Esophagus (tissue), 2 donors: ENCODE results near the gene SALL3. TPM values are rescaled to one million over a fixed set of nuclear protein-coding genes. Genes with fewer than 3 reads are reported as not detected.
"Not testable (repeated sequence)": the region's sequence is repeated elsewhere in the genome, so short reads cannot be mapped to it uniquely, and the experiment has no call there.

Experiments
- H3K27ac ChIP-seq, 2 donors: one replicate each; pipeline ENCODE4 v1.5.1; 2013; ENCODE audit warnings: low read depth in 2 of 2, mild to moderate bottlenecking in 2 of 2, inconsistent platforms in 1 of 2, low read length in 1 of 2, moderate library complexity in 1 of 2
- H3K27me3 ChIP-seq, 2 donors: one replicate each; pipeline ENCODE4 v1.6.1; 2013; ENCODE audit warnings: low read length in 2 of 2, control low read depth in 1 of 2, mild to moderate bottlenecking in 1 of 2; ENCODE audit not compliant: insufficient read depth in 2 of 2, control insufficient read depth in 1 of 2
- H3K36me3 ChIP-seq, 2 donors: one replicate each; pipeline ENCODE4 v1.6.1; 2013; ENCODE audit warnings: low read length in 1 of 2; ENCODE audit not compliant: control insufficient read depth in 2 of 2, insufficient read depth in 2 of 2
- H3K4me1 ChIP-seq, 2 donors: one replicate each; pipeline ENCODE4 v1.6.1; 2013; ENCODE audit warnings: low read length in 1 of 2; ENCODE audit not compliant: control insufficient read depth in 2 of 2, insufficient read depth in 2 of 2
- H3K4me3 ChIP-seq, 2 donors: one replicate each; pipeline ENCODE4 v1.5.1; 2013; ENCODE audit warnings: low read length in 2 of 2, mild to moderate bottlenecking in 2 of 2, low read depth in 1 of 2, moderate library complexity in 1 of 2
- H3K9me3 ChIP-seq, 2 donors: one replicate each; pipeline ENCODE4 v1.6.1; 2013; ENCODE audit warnings: mild to moderate bottlenecking in 2 of 2, low read depth in 1 of 2, low read length in 1 of 2, moderate library complexity in 1 of 2; ENCODE audit not compliant: control insufficient read depth in 2 of 2, insufficient read depth in 1 of 2
- WGBS, 2 donors: extraction: QIAGEN DNeasy Blood & Tissue Kit; methylation state at CpG; one replicate each; pipeline ENCODE4 v1.1.7; 2013; 5-methylcytosine and 5-hydroxymethylcytosine counted together
- polyA plus RNA-seq, 2 donors: library from polyadenylated mRNA; stranded (reverse); fragments of 200-250 nt; gene quantifications; one replicate each; pipeline ENCODE4 v1.2.3, GENCODE V29; 2013
- donor health status: healthy with polysubstance abuse.
- donor health status: Bipolar disorder and iron deficiency.

Gene SALL3
- polyA plus RNA-seq, 2 donors, result not detected

DNA sequence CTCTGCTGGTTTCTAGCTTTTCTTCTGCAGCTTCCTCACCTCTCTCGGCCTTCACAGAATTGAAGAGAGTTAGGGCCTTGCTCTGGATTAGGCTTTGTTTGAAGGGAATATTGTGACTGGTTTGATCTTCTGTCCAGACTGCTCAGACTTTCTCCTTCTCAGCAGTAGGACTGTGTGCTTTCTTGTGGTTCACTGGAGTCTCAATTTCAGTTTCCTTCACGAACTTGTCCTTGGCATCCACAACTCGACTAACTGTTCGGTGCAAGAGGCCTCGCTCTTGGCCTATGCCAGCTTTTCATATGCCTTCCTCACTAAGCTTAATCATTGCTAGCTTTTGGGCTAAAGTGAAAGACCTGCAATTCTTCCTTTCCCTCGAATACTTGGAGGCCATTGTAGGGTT is 18.9 kb upstream of the SALL3 start:
- Histone ChIP-seq H3K27me3 (no peaks in the 10 kb centered on the region), H3K36me3 (no peaks in the 10 kb centered on the region)
- WGBS, 2 donors, result 79 to 84% methylated on average over 6 of the region's 6 CpGs

GRCh38 chr18:78962098-78962497 is 17.5 kb upstream of the SALL3 start:
- Histone ChIP-seq H3K9me3 (peaks cover 7 to 11% of the 10 kb centered on the region in 2 donors), H3K4me1 (no peaks in the 10 kb centered on the region), H3K27me3 (peaks cover 0 to 3% of the 10 kb centered on the region in 2 donors), H3K27ac (no peak overlapping the region), H3K4me3 (no peak overlapping the region), H3K36me3 (no peaks in the 10 kb centered on the region)
- WGBS, 2 donors, result 80% methylated on average over 7 of the region's 7 CpGs

More for the DNA sequence above, 18.9 kb upstream of the SALL3 start:
- H3K9me3 ChIP-seq, result peaks cover 7 to 11% of the 10 kb centered on the region in 2 donors
- H3K4me3 ChIP-seq, result no peak overlapping the region
- no peaks in the 10 kb centered on the region for H3K4me1 ChIP-seq
- no peak overlapping the region for H3K27ac ChIP-seq

- H3K36me3 ChIP-seq, H3K4me3 ChIP-seq, H3K4me1 ChIP-seq, H3K27me3 ChIP-seq, H3K9me3 ChIP-seq, H3K27ac ChIP-seq: not testable (repeated sequence)
- WGBS, 2 donors, result 90 to 93% methylated on average over 23 to 24 of the region's 24 CpGs
Observed at GRCh38 chr18:78964727-78965126, 14.9 kb upstream of the SALL3 start.

GRCh38 chr18:78965260-78965659 is 14.4 kb upstream of the SALL3 start:
- Histone ChIP-seq H3K9me3 (peaks cover 6 to 7% of the 10 kb centered on the region in 2 donors), H3K27ac (no peak overlapping the region), H3K4me3 (no peak overlapping the region), H3K4me1 (no peaks in the 10 kb centered on the region), H3K36me3 (no peaks in the 10 kb centered on the region), H3K27me3 (peaks cover 0 to 3% of the 10 kb centered on the region in 2 donors)
- 79 to 85% methylated on average over 22 to 23 of the region's 23 CpGs for WGBS, 2 donors

GRCh38 chr18:78965917-78966792 is 13.5 kb upstream of the SALL3 start:
- H3K27ac ChIP-seq, result no peak overlapping the region
- peaks cover 0 to 3% of the 10 kb centered on the region in 2 donors for H3K27me3 ChIP-seq
- H3K4me3 ChIP-seq, result no peak overlapping the region
- H3K9me3 ChIP-seq, result peaks cover 6 to 7% of the 10 kb centered on the region in 2 donors
- H3K36me3 ChIP-seq, result no peaks in the 10 kb centered on the region
- H3K4me1 ChIP-seq, result no peaks in the 10 kb centered on the region
- whole genome bisulfite sequencing, 2 donors, result 80 to 86% methylated on average over 18 of the region's 18 CpGs

GRCh38 chr18:78966793-78967106 is 12.9 kb upstream of the SALL3 start:
- Histone ChIP-seq H3K27me3 (peaks cover 0 to 3% of the 10 kb centered on the region in 2 donors), H3K4me1 (no peaks in the 10 kb centered on the region), H3K27ac (no peak overlapping the region), H3K36me3 (no peaks in the 10 kb centered on the region), H3K4me3 (no peak overlapping the region), H3K9me3 (peaks cover 6 to 7% of the 10 kb centered on the region in 2 donors)
- WGBS, 2 donors, result 71 to 72% methylated on average over 1 of the region's 1 CpG

GRCh38 chr18:78967692-78968091 is 11.9 kb upstream of the SALL3 start:
- Histone ChIP-seq H3K4me1 (no peaks in the 10 kb centered on the region), H3K4me3 (no peak overlapping the region), H3K9me3 (peaks cover 6 to 7% of the 10 kb centered on the region in 2 donors), H3K27ac (no peak overlapping the region), H3K36me3 (no peaks in the 10 kb centered on the region), H3K27me3 (peaks cover 0 to 3% of the 10 kb centered on the region in 2 donors)
- WGBS, 2 donors, result 76 to 81% methylated on average over 6 of the region's 6 CpGs

DNA sequence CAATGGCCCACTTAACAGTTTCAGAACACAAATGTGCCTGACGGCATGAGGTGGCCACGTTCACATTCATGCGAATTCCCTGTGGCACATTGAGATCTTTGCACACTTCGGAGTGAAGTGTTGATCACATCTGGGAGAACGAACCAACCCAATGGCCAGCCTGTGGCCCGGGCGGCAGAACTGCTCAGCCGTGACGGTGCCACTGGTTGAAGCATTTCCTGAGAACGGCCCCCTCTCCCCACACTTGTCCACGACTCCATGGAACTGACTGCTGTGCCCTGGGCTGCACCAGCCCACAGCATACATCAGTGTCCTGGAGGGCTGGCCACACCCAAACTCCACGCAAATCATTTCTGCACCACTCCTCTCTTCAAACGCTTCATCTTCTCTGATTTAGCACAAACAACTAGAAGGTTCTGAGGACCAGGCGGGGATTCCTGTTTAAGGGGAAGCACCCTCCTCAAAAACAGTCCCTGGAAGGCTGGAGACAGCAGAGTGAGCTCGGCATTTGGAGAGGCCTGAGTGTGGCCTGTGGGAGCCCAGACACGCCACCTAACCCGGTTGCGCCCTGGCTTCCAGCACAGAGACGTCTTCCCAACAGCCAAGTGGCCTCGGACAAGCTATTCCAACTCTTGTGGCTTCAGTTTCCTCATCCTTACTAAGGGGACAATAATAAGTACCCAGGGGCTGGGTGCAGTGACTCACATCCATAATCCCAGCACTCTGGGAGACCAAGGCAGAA is 9.9 kb upstream of the SALL3 start:
- H3K27ac ChIP-seq, result no peak overlapping the region
- peaks cover 4 to 6% of the 10 kb centered on the region in 2 donors for H3K9me3 ChIP-seq
- H3K36me3 ChIP-seq, result no peaks in the 10 kb centered on the region
- peaks cover 6 to 22% of the 10 kb centered on the region in 2 donors for H3K27me3 ChIP-seq
- peaks cover 7 to 10% of the 10 kb centered on the region in 2 donors for H3K4me1 ChIP-seq
- H3K4me3 ChIP-seq, result no peak overlapping the region
- 83 to 88% methylated on average over 20 of the region's 20 CpGs for WGBS, 2 donors

DNA sequence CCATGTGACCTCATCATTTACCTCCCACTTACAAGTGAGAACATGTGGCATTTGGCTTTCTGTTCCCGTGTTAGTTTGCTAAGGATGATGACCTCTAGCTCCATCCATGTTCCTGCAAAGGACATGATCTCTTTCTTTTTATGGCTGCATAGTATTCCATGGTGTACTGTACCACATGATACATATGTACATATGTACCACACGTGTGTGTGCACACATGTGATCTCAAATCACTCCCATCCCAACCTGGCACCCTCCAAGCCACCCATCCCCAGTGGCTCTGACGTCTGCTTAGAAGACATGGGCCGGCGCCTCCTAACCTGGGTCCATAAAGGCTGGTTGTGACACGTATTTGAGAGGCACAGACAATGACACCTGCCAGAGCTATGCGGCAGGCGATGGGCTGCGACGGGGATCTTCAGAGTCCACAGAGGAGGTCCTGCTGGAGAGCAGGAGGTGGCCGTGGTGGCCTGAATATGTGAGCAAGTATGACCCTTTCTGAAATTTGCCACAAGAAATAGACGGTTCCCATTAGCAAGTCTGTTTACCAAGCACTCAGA is 8.8 kb upstream of the SALL3 start:
- Histone ChIP-seq H3K36me3 (no peaks in the 10 kb centered on the region), H3K27me3 (peaks cover 13 to 29% of the 10 kb centered on the region in 2 donors)

More for the DNA sequence above, 8.8 kb upstream of the SALL3 start:
- Histone ChIP-seq H3K9me3 (peaks cover 0 to 6% of the 10 kb centered on the region in 2 donors), H3K27ac (no peak overlapping the region), H3K4me1 (peaks cover 7 to 10% of the 10 kb centered on the region in 2 donors), H3K4me3 (no peak overlapping the region)
- 85 to 87% methylated on average over 12 of the region's 12 CpGs for WGBS, 2 donors
